ENCODE results near the gene ADPRH. TPM values are rescaled to one million over a fixed set of nuclear protein-coding genes. Genes with fewer than 3 reads are reported as not detected.
"Not testable (repeated sequence)": the region's sequence is repeated elsewhere in the genome, so short reads cannot be mapped to it uniquely, and the experiment has no call there.

ADPRH gene
- total RNA-seq, 2 donors from 2014 or later, result 18.5 to 22.7 TPM

- no peaks in the 10 kb centered on the region for H3K27me3 ChIP-seq (replicated peaks; ENCODE audit: insufficient read depth)
- no peaks in the 10 kb centered on the region for H3K36me3 ChIP-seq
- no peak for TF ChIP-seq CTCF (IDR thresholded peaks at IDR 0.05)
- H3K4me3 ChIP-seq, result no peak overlapping the region
- ATAC-seq (ENCODE audit: insufficient number of reproducible peaks, low FRiP score, low read depth) (no peak), DNase-seq (ENCODE audit: low spot score) (no peak)
- H3K4me1 ChIP-seq (ENCODE audit: control insufficient read depth in 1 of 2, low read depth in 2 of 2), result no peaks in the 10 kb centered on the region
- no peak overlapping the region for H3K27ac ChIP-seq
- H3K9me3 ChIP-seq, result no peaks in the 10 kb centered on the region
These were observed 32.1 kb upstream of the ADPRH start for GRCh38 chr3:119547227-119547626.

GRCh38 chr3:119548341-119548740, 31.0 kb upstream of the ADPRH start:
- Histone ChIP-seq H3K27me3 (replicated peaks; ENCODE audit: insufficient read depth) (no peaks in the 10 kb centered on the region), H3K4me3 (no peak overlapping the region), H3K9me3 (no peaks in the 10 kb centered on the region), H3K36me3 (no peaks in the 10 kb centered on the region), H3K27ac (no peak overlapping the region), H3K4me1 (ENCODE audit: control insufficient read depth in 1 of 2, low read depth in 2 of 2) (no peaks in the 10 kb centered on the region)
- no peak for TF ChIP-seq CTCF (IDR thresholded peaks at IDR 0.05)
- no peak for DNase-seq (ENCODE audit: low spot score)
- ATAC-seq (ENCODE audit: insufficient number of reproducible peaks, low FRiP score, low read depth), result no peak

GRCh38 chr3:119550192-119550910, 28.9 kb upstream of the ADPRH start:
- Histone ChIP-seq H3K27me3 (replicated peaks; ENCODE audit: insufficient read depth) (no peaks in the 10 kb centered on the region), H3K27ac (no peak overlapping the region), H3K9me3 (no peaks in the 10 kb centered on the region), H3K4me1 (ENCODE audit: control insufficient read depth in 1 of 2, low read depth in 2 of 2) (no peaks in the 10 kb centered on the region), H3K36me3 (no peaks in the 10 kb centered on the region), H3K4me3 (no peak overlapping the region)
- no peak for TF ChIP-seq CTCF (IDR thresholded peaks at IDR 0.05)
- ATAC-seq (ENCODE audit: insufficient number of reproducible peaks, low FRiP score, low read depth) (no peak), DNase-seq (ENCODE audit: low spot score) (no peak)

GRCh38 chr3:119551598-119551997, 27.7 kb upstream of the ADPRH start:
- H3K4me1 ChIP-seq (ENCODE audit: control insufficient read depth in 1 of 2, low read depth in 2 of 2), result no peaks in the 10 kb centered on the region
- ATAC-seq (ENCODE audit: insufficient number of reproducible peaks, low FRiP score, low read depth), result no peak
- H3K27ac ChIP-seq, result no peak overlapping the region
- no peaks in the 10 kb centered on the region for H3K27me3 ChIP-seq (replicated peaks; ENCODE audit: insufficient read depth)
- H3K36me3 ChIP-seq, result no peaks in the 10 kb centered on the region
- TF ChIP-seq CTCF (IDR thresholded peaks at IDR 0.05), result no peak
- no peak for DNase-seq (ENCODE audit: low spot score)
- no peaks in the 10 kb centered on the region for H3K9me3 ChIP-seq
- no peak overlapping the region for H3K4me3 ChIP-seq

- not testable (repeated sequence) for H3K27ac ChIP-seq; H3K4me3 ChIP-seq; H3K4me1 ChIP-seq (ENCODE audit: control insufficient read depth in 1 of 2, low read depth in 2 of 2); DNase-seq (ENCODE audit: low spot score); H3K9me3 ChIP-seq; H3K27me3 ChIP-seq (replicated peaks; ENCODE audit: insufficient read depth); ATAC-seq (ENCODE audit: insufficient number of reproducible peaks, low FRiP score, low read depth); H3K36me3 ChIP-seq
These were observed 26.4 kb upstream of the ADPRH start for GRCh38 chr3:119552928-119553327.
